Hepatocyte (in vitro differentiated cells): ENCODE results near the gene FEZ2.

Experiments
- CTCF ChIP-seq: fragments of 200-600 bp; sonication (generic); IDR thresholded peaks from 2 replicates; pipeline ENCODE4 v1.5.1; 2016; ENCODE audit warnings: antibody characterized with exemption, mild to moderate bottlenecking; ENCODE audit not compliant: poor library complexity
- EZH2phosphoT487 ChIP-seq: fragments of 200-600 bp; sonication (generic); IDR thresholded peaks from one replicate; pipeline ENCODE4 v1.6.1; 2018; ENCODE audit warnings: antibody characterized with exemption, mild to moderate bottlenecking, low read depth, moderate library complexity; ENCODE audit not compliant: unreplicated experiment, severe bottlenecking

- TF ChIP-seq CTCF, result no peak
- no peak for TF ChIP-seq EZH2phosphoT487
Observed at GRCh38 chr2:36555789-36556188, 42.2 kb downstream of the FEZ2 start.
